ENCODE data around the gene PROC.

The PROC gene

GRCh38 chr2:127414638-127415592 is 3.3 kb upstream of the PROC start:
- no peak for DNase-seq (ENCODE audit: low read depth)

GRCh38 chr2:127415593-127416505 is 2.4 kb upstream of the PROC start:
- no peak for DNase-seq (ENCODE audit: low read depth)

GRCh38 chr2:127416506-127417001 is 1.7 kb upstream of the PROC start:
- DNase-seq (ENCODE audit: low read depth): no peak

- no peak for DNase-seq (ENCODE audit: low read depth)
Observed at GRCh38 chr2:127417406-127417805, 821 bp upstream of the PROC start.

- DNase-seq (ENCODE audit: low read depth): no peak
Observed at GRCh38 chr2:127419112-127419430, 844 bp downstream of the PROC start.

GRCh38 chr2:127419448-127420038 is 1.3 kb downstream of the PROC start:
- DNase-seq (ENCODE audit: low read depth): no peak

- no peak for DNase-seq (ENCODE audit: low read depth)
Observed at GRCh38 chr2:127420039-127420864, 2.0 kb downstream of the PROC start.

- no peak for DNase-seq (ENCODE audit: low read depth)
Observed at GRCh38 chr2:127421116-127421800, 3.0 kb downstream of the PROC start.

- DNase-seq (ENCODE audit: low read depth): no peak
Observed at GRCh38 chr2:127421871-127422558, 3.8 kb downstream of the PROC start.

- DNase-seq (ENCODE audit: low read depth): no peak
Observed at GRCh38 chr2:127422559-127423477, 4.6 kb downstream of the PROC start.

- DNase-seq (ENCODE audit: low read depth): no peak
Observed at GRCh38 chr2:127423478-127423843, 5.2 kb downstream of the PROC start.

- DNase-seq (ENCODE audit: low read depth): no peak
Observed at GRCh38 chr2:127423880-127424279, 5.7 kb downstream of the PROC start.

- no peak for DNase-seq (ENCODE audit: low read depth)
Observed at GRCh38 chr2:127424598-127425520, 6.6 kb downstream of the PROC start.

- DNase-seq (ENCODE audit: low read depth): no peak
Observed at GRCh38 chr2:127425540-127426490, 7.6 kb downstream of the PROC start.

GRCh38 chr2:127426501-127427354 is 8.5 kb downstream of the PROC start:
- DNase-seq (ENCODE audit: low read depth): no peak

Measured in HS-27A (cell line).